Measurements from ENCODE around the gene METAP2. TPM values are rescaled to one million over a fixed set of nuclear protein-coding genes. Genes with fewer than 3 reads are reported as not detected.
A peak's percentile ranks its signal among the peaks of the same experiment; 100 is the strongest.

The METAP2 gene
- total and polyA plus RNA-seq, 2 of the 8 experiments (the other 6 are each of a cell fraction or from before 2014, with no cell fraction given): 41.3 to 114 TPM

- TF ChIP-seq HDAC6 (IDR thresholded peaks at IDR 0.05; ENCODE audit: low read depth, low read length): no peak
- peak; percentile 73 for TF ChIP-seq POLR2AphosphoS5 (IDR thresholded peaks at IDR 0.05; ENCODE audit: low read depth, low read length)
- TF ChIP-seq BCL11A (IDR thresholded peaks at IDR 0.05; ENCODE audit: low read depth in 2 of 2, low read length in 2 of 2): no peak
- no peak for TF ChIP-seq CTCF (IDR thresholded peaks at IDR 0.05; ENCODE audit: control extremely low read depth in 1 of 3, insufficient read depth in 1 of 3, low read depth in 1 of 3, low read length in 3 of 3)
- no peak for TF ChIP-seq SAP30 (IDR thresholded peaks at IDR 0.05; ENCODE audit: insufficient read depth, insufficient replicate concordance, low read length)
- no peak for TF ChIP-seq BRCA1 (IDR thresholded peaks at IDR 0.05; ENCODE audit: low read depth, low read length)
- TF ChIP-seq BACH1 (IDR thresholded peaks at IDR 0.05; ENCODE audit: low read length): peak; percentile 42; the same call in 1 of the 2 replicates
- no peak for TF ChIP-seq GTF2F1 (IDR thresholded peaks at IDR 0.05; ENCODE audit: borderline replicate concordance, low read depth, low read length)
- TF ChIP-seq, protein P1, sequence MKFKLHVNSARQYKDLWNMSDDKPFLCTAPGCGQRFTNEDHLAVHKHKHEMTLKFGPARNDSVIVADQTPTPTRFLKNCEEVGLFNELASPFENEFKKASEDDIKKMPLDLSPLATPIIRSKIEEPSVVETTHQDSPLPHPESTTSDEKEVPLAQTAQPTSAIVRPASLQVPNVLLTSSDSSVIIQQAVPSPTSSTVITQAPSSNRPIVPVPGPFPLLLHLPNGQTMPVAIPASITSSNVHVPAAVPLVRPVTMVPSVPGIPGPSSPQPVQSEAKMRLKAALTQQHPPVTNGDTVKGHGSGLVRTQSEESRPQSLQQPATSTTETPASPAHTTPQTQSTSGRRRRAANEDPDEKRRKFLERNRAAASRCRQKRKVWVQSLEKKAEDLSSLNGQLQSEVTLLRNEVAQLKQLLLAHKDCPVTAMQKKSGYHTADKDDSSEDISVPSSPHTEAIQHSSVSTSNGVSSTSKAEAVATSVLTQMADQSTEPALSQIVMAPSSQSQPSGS (IDR thresholded peaks at IDR 0.05; ENCODE audit: low read length): 0 out of 2 replicates have a peak, but pooled peaks have one; percentile 21
- TF ChIP-seq KDM1A (IDR thresholded peaks at IDR 0.05; ENCODE audit: borderline replicate concordance, low read length): 0 out of 2 replicates have a peak, but pooled peaks have one; percentile 48
- TF ChIP-seq EP300 (IDR thresholded peaks at IDR 0.05; ENCODE audit: borderline replicate concordance in 1 of 2, low read depth in 2 of 2, low read length in 2 of 2): no peak
- peak; percentile 36 for TF ChIP-seq KDM4A (IDR thresholded peaks at IDR 0.05; ENCODE audit: low read depth, low read length, severe bottlenecking)
- TF ChIP-seq JUND (IDR thresholded peaks at IDR 0.05; ENCODE audit: low read length): no peak
- TF ChIP-seq SIN3A (conservative IDR thresholded peaks at IDR 0.05 in 1 of 2, IDR thresholded peaks at IDR 0.05 in 1 of 2; ENCODE audit: low read depth in 1 of 2, low read length in 2 of 2): peak in 1 of 2 experiments; percentile 58; a peak in 1 of 4 replicates
- TF ChIP-seq SUZ12 (IDR thresholded peaks at IDR 0.05; ENCODE audit: low read length): no peak
- TF ChIP-seq SP1 (IDR thresholded peaks at IDR 0.05; ENCODE audit: low read depth, low read length): no peak
- no peak for TF ChIP-seq CHD2 (IDR thresholded peaks at IDR 0.05; ENCODE audit: low read length)
- no peak for TF ChIP-seq SP2 (IDR thresholded peaks at IDR 0.05; ENCODE audit: low read length)
- TF ChIP-seq TCF12 (IDR thresholded peaks at IDR 0.05; ENCODE audit: low read depth, low read length): no peak
Observed at GRCh38 chr12:95548539-95549391, 74.8 kb downstream of the METAP2 start (continued).

All from H1 (cell line).